Activated CD8-positive, alpha-beta memory T cell treated with anti-CD3 and anti-CD28 coated beads, Interleukin-2, amount 50 U/mL, for 1 hour (primary cell): ENCODE data around the gene CCDC102A.
"Not testable (repeated sequence)": the region's sequence is repeated elsewhere in the genome, so short reads cannot be mapped to it uniquely, and the experiment has no call there.

Experiments used
- DNase-seq: peaks from one replicate; pipeline ENCODE4 v3.0.0-alpha.2; 2020; ENCODE audit errors: extremely low read depth

The CCDC102A gene

GRCh38 chr16:57536306-57537193, at the start of gene CCDC102A:
TSS of gene CCDC102A (minus strand) at chr16:57536571. CDS start at chr16:57529177, 7,394 bp downstream.
- DNase-seq: no peak

- no peak for DNase-seq
Measured at GRCh38 chr16:57585051-57585687, 48.8 kb upstream of the CCDC102A start.

- no peak for DNase-seq
Measured at GRCh38 chr16:57579361-57579665, 42.9 kb upstream of the CCDC102A start.

GRCh38 chr16:57578521-57579360, 42.4 kb upstream of the CCDC102A start:
- no peak for DNase-seq

GRCh38 chr16:57577691-57578224, 41.4 kb upstream of the CCDC102A start:
- DNase-seq: no peak

GRCh38 chr16:57577214-57577613, 40.8 kb upstream of the CCDC102A start:
- no peak for DNase-seq

GRCh38 chr16:57576429-57576870, 40.1 kb upstream of the CCDC102A start:
- peak; percentile 41 for DNase-seq

GRCh38 chr16:57575468-57576277, 39.3 kb upstream of the CCDC102A start:
- DNase-seq: no peak

- DNase-seq: no peak
Measured at GRCh38 chr16:57574646-57575467, 38.5 kb upstream of the CCDC102A start.

- no peak for DNase-seq
Measured at GRCh38 chr16:57574086-57574485, 37.7 kb upstream of the CCDC102A start.

GRCh38 chr16:57572978-57573728, 36.8 kb upstream of the CCDC102A start:
- DNase-seq: no peak

- DNase-seq: no peak
Measured at GRCh38 chr16:57571098-57571497, 34.7 kb upstream of the CCDC102A start.

GRCh38 chr16:57570301-57571070, 34.1 kb upstream of the CCDC102A start:
- DNase-seq: no peak

GRCh38 chr16:57569306-57569946, 33.1 kb upstream of the CCDC102A start:
- no peak for DNase-seq

GRCh38 chr16:57568772-57569171, 32.4 kb upstream of the CCDC102A start:
- DNase-seq: not testable (repeated sequence)

- no peak for DNase-seq
Measured at GRCh38 chr16:57568173-57568678, 31.9 kb upstream of the CCDC102A start.

- DNase-seq: no peak
Measured at GRCh38 chr16:57567691-57568090, 31.3 kb upstream of the CCDC102A start.

GRCh38 chr16:57566436-57566835, 30.1 kb upstream of the CCDC102A start:
- no peak for DNase-seq
